Stomach (tissue), 9 donors: ENCODE results near the gene SERINC5. TPM values are rescaled to one million over a fixed set of nuclear protein-coding genes. Genes with fewer than 3 reads are reported as not detected.

Experiments
- DNase-seq, 2 donors: peaks; one replicate each; pipeline versions ENCODE4 v3.0.0 to v3.0.0-alpha.2; 2013 to 2019
- H3K27ac ChIP-seq, 5 donors: fragments of 200-600 bp in 4 of 5; sonication (generic) in 4 of 5; one replicate each; pipeline ENCODE4 v1.5.1; 2013 to 2019; ENCODE audit warnings: mild to moderate bottlenecking in 1 of 5, moderate library complexity in 1 of 5
- H3K27me3 ChIP-seq, 3 donors: fragments of 200-600 bp; sonication (generic); one replicate each; pipeline ENCODE4 v1.5.1; 2017 to 2019; ENCODE audit warnings: mixed run types in 1 of 3
- H3K36me3 ChIP-seq, 4 donors: fragments of 200-600 bp; sonication (generic); 1 replicate in 3 of 4; 2 replicates in 1 of 4; pipeline ENCODE4 v1.5.1; 2016 to 2019
- H3K4me1 ChIP-seq, 4 donors: fragments of 200-600 bp; sonication (generic); one replicate each; pipeline ENCODE4 v1.5.1; 2016 to 2019
- H3K4me3 ChIP-seq, 4 donors: fragments of 200-600 bp; sonication (generic) in 3 of 4; one replicate each; pipeline ENCODE4 v1.5.1; 2016 to 2019; ENCODE audit warnings: mild to moderate bottlenecking in 1 of 4
- H3K9me3 ChIP-seq, 4 donors: fragments of 200-600 bp; sonication (generic); one replicate each; pipeline ENCODE4 v1.5.1; 2016 to 2019
- CTCF ChIP-seq, 7 experiments: fragments of 450-650 bp in 4 of 7; fragments of 200-600 bp in 3 of 7; sonication (generic) in 3 of 7; IDR thresholded peaks; one replicate each; pipeline ENCODE4 v1.5.1; 2016 to 2019; ENCODE audit warnings: antibody characterized with exemption in 7 of 7, control low read depth in 2 of 7, mild to moderate bottlenecking in 1 of 7
- EP300 ChIP-seq: sonication (generic); formaldehyde crosslinking; IDR thresholded peaks from one replicate; pipeline ENCODE4 v1.6.1; 2017; ENCODE audit warnings: antibody characterized with exemption
- POLR2A ChIP-seq, 4 donors: fragments of 450-650 bp; IDR thresholded peaks; one replicate each; pipeline ENCODE4 v1.6.1; 2016; ENCODE audit warnings: antibody characterized with exemption in 4 of 4, control low read depth in 2 of 4, mild to moderate bottlenecking in 1 of 4, moderate library complexity in 1 of 4
- POLR2AphosphoS5 ChIP-seq, 3 donors: sonication (generic); formaldehyde crosslinking; IDR thresholded peaks; one replicate each; pipeline ENCODE4 v1.6.1; 2016; ENCODE audit warnings: antibody characterized with exemption in 3 of 3
- WGBS, 5 donors: extraction: QIAGEN DNeasy Blood & Tissue Kit in 3 of 5; methylation state at CpG; one replicate each; pipeline versions ENCODE4 v1.1.5 to v1.1.7; 2013 to 2018; 5-methylcytosine and 5-hydroxymethylcytosine counted together
- intact Hi-C: fragments of 100-400 bp; cut with DNase I; formaldehyde crosslinking; loops from one replicate; pipeline ENCODE4 v1.15.1; 2023; ENCODE audit warnings: low total_unique reads
- polyA plus RNA-seq, 3 donors: library from polyadenylated mRNA; stranded (reverse); fragments of 200-250 nt; gene quantifications; one replicate each; pipeline ENCODE4 v1.2.3, GENCODE V29; 2013
- total RNA-seq, 5 donors: library from RNA; depleted of rRNA; stranded (reverse); fragments of >200 nt; gene quantifications; one replicate each; pipeline versions ENCODE4 v1.1.0 to v1.2.3, GENCODE V29; 2014 to 2016
- donor health status: healthy with polysubstance abuse.
- donor health status: Bipolar disorder and iron deficiency.
- donor health status: healthy.

The SERINC5 gene
- total and polyA plus RNA-seq, 8 donors, result 2.4 to 71.4 (median 18.7) TPM

- no peak for TF ChIP-seq POLR2A (IDR thresholded peaks at IDR 0.05)
- no peak for TF ChIP-seq POLR2AphosphoS5 (IDR thresholded peaks at IDR 0.05)
- TF ChIP-seq CTCF (IDR thresholded peaks at IDR 0.05), result no peak
- TF ChIP-seq EP300, result no peak
- intact Hi-C loops, result no loop called here
- peaks cover 5 to 73% (median 67%) of the 10 kb centered on the region in 4 donors for H3K36me3 ChIP-seq
- no peak for DNase-seq
- peaks cover 0 to 17% (median 8%) of the 10 kb centered on the region in 4 donors for H3K4me1 ChIP-seq
- WGBS, 5 donors, result 63 to 85% (median 79%) methylated on average over 3 of the region's 3 CpGs
- H3K4me3 ChIP-seq, result no peak overlapping the region
- H3K27ac ChIP-seq, result peak overlapping the region in 1 of 5 donors; percentile 65
- no peaks in the 10 kb centered on the region for H3K9me3 ChIP-seq
- no peaks in the 10 kb centered on the region for H3K27me3 ChIP-seq
These were observed 106.7 kb downstream of the SERINC5 start for GRCh38 chr5:80149161-80149609.

GRCh38 chr5:80147119-80147815 is 108.6 kb downstream of the SERINC5 start:
- Histone ChIP-seq H3K4me3 (no peak overlapping the region), H3K27ac (peak overlapping the region in 1 of 5 donors; percentile 32), H3K4me1 (peaks cover 0 to 18% (median 5%) of the 10 kb centered on the region in 4 donors), H3K9me3 (no peaks in the 10 kb centered on the region), H3K36me3 (peaks cover 8 to 92% (median 81%) of the 10 kb centered on the region in 4 donors), H3K27me3 (no peaks in the 10 kb centered on the region)
- intact Hi-C loops, result no loop called here
- DNase-seq, result no peak
- TF ChIP-seq CTCF (IDR thresholded peaks at IDR 0.05), result no peak
- no peak for TF ChIP-seq POLR2A (IDR thresholded peaks at IDR 0.05)
- TF ChIP-seq EP300, result no peak
- TF ChIP-seq POLR2AphosphoS5 (IDR thresholded peaks at IDR 0.05), result no peak
- WGBS, 5 donors, result 92 to 95% (median 94%) methylated on average over 9 of the region's 9 CpGs

GRCh38 chr5:80146046-80146445 is 109.8 kb downstream of the SERINC5 start:
- intact Hi-C loops, result no loop called here
- peak overlapping the region in 1 of 5 donors; percentile 18 for H3K27ac ChIP-seq

GRCh38 chr5:80143491-80143890 is 112.4 kb downstream of the SERINC5 start:
- Histone ChIP-seq H3K9me3 (no peaks in the 10 kb centered on the region), H3K27me3 (no peaks in the 10 kb centered on the region), H3K36me3 (peaks cover 3 to 58% (median 52%) of the 10 kb centered on the region in 4 donors), H3K4me1 (peaks cover 0 to 49% (median 22%) of the 10 kb centered on the region in 4 donors), H3K27ac (peak overlapping the region in 1 of 5 donors; percentile 89), H3K4me3 (no peak overlapping the region)
- intact Hi-C loops, result no loop called here
- 89 to 96% (median 90%) methylated on average over 13 of the region's 13 CpGs for WGBS, 5 donors
- no peak for DNase-seq
- TF ChIP-seq POLR2AphosphoS5 (IDR thresholded peaks at IDR 0.05) (no peak), CTCF (IDR thresholded peaks at IDR 0.05) (no peak), POLR2A (IDR thresholded peaks at IDR 0.05) (no peak), EP300 (no peak)

More at GRCh38 chr5:80146046-80146445, 109.8 kb downstream of the SERINC5 start:
- Histone ChIP-seq H3K4me3 (no peak overlapping the region), H3K9me3 (no peaks in the 10 kb centered on the region), H3K27me3 (no peaks in the 10 kb centered on the region), H3K36me3 (peaks cover 3 to 83% (median 74%) of the 10 kb centered on the region in 4 donors), H3K4me1 (peaks cover 0 to 30% (median 15%) of the 10 kb centered on the region in 4 donors)
- no peak for DNase-seq
- no peak for TF ChIP-seq CTCF (IDR thresholded peaks at IDR 0.05)
- no peak for TF ChIP-seq POLR2A (IDR thresholded peaks at IDR 0.05)
- TF ChIP-seq POLR2AphosphoS5 (IDR thresholded peaks at IDR 0.05), result no peak
- 85 to 99% (median 92%) methylated on average over 9 of the region's 9 CpGs for WGBS, 5 donors
